HG03378 (cell line): ENCODE results near the gene VRK2.
"Not testable (repeated sequence)": the region's sequence is repeated elsewhere in the genome, so short reads cannot be mapped to it uniquely, and the experiment has no call there.

ENCODE experiments used
- ATAC-seq: cut with Tn5 transposase; IDR thresholded peaks from one replicate; pipeline ENCODE4 v1.9.1; 2021; ENCODE audit warnings: mild to moderate bottlenecking, moderate library complexity; ENCODE audit not compliant: unreplicated experiment

VRK2 gene

GRCh38 chr2:58106896-58107295, 60.3 kb downstream of the VRK2 start:
- no peak for ATAC-seq

- ATAC-seq: peak; percentile 38
Measured at GRCh38 chr2:58107803-58108710, 61.5 kb downstream of the VRK2 start.

- ATAC-seq: no peak
Measured at GRCh38 chr2:58109481-58109880, 62.9 kb downstream of the VRK2 start.

- no peak for ATAC-seq
Measured at GRCh38 chr2:58110765-58111164, 64.2 kb downstream of the VRK2 start.

GRCh38 chr2:58113563-58113962, 67.0 kb downstream of the VRK2 start:
- not testable (repeated sequence) for ATAC-seq

- no peak for ATAC-seq
Measured at GRCh38 chr2:58120626-58121229, 74.1 kb downstream of the VRK2 start.

- ATAC-seq: no peak
Measured at GRCh38 chr2:58122040-58122439, 75.4 kb downstream of the VRK2 start.

GRCh38 chr2:58122540-58122939, 75.9 kb downstream of the VRK2 start:
- no peak for ATAC-seq

- no peak for ATAC-seq
Measured at GRCh38 chr2:58127111-58127510, 80.5 kb downstream of the VRK2 start.

- ATAC-seq: no peak
Measured at GRCh38 chr2:58130238-58130637, 83.6 kb downstream of the VRK2 start.

GRCh38 chr2:58131191-58132011, 84.8 kb downstream of the VRK2 start:
- no peak for ATAC-seq

GRCh38 chr2:58133395-58133794, 86.8 kb downstream of the VRK2 start:
- ATAC-seq: no peak

GRCh38 chr2:58135861-58136260, 89.3 kb downstream of the VRK2 start:
- no peak for ATAC-seq

GRCh38 chr2:58137221-58137620, 90.6 kb downstream of the VRK2 start:
- ATAC-seq: peak; percentile 68

GRCh38 chr2:58137856-58138255, 91.2 kb downstream of the VRK2 start:
- ATAC-seq: no peak

GRCh38 chr2:58138396-58139030, 91.9 kb downstream of the VRK2 start:
- ATAC-seq: no peak

GRCh38 chr2:58140508-58141072, 94.0 kb downstream of the VRK2 start:
- ATAC-seq: no peak

GRCh38 chr2:58145769-58146168, 99.2 kb downstream of the VRK2 start:
- not testable (repeated sequence) for ATAC-seq

GRCh38 chr2:58146707-58147106, 100.1 kb downstream of the VRK2 start:
- ATAC-seq: no peak

- no peak for ATAC-seq
Measured at GRCh38 chr2:58155160-58155778, 108.7 kb downstream of the VRK2 start.
